Activated naive CD4-positive, alpha-beta T cell treated with anti-CD3 and anti-CD28 coated beads, Interleukin-2, amount 50 U/mL, for 24 hours (primary cell): ENCODE measurements around the gene FBXL13.
"Not testable (repeated sequence)": the region's sequence is repeated elsewhere in the genome, so short reads cannot be mapped to it uniquely, and the experiment has no call there.

ENCODE experiments used
- H3K27ac Mint-ChIP-seq: one replicate; pipeline ENCODE4 v1.8.0; 2021; ENCODE audit warnings: mild to moderate bottlenecking, mixed read lengths
- H3K27me3 Mint-ChIP-seq: one replicate; pipeline ENCODE4 v1.8.0; 2021; ENCODE audit warnings: mixed read lengths
- H3K36me3 Mint-ChIP-seq: one replicate; pipeline ENCODE4 v1.8.0; 2021; ENCODE audit warnings: mixed read lengths
- H3K4me1 Mint-ChIP-seq: one replicate; pipeline ENCODE4 v1.8.0; 2021; ENCODE audit warnings: mixed read lengths
- H3K4me3 Mint-ChIP-seq: one replicate; pipeline ENCODE4 v1.8.0; 2021; ENCODE audit warnings: mild to moderate bottlenecking, mixed read lengths
- H3K9me3 Mint-ChIP-seq: one replicate; pipeline ENCODE4 v1.8.0; 2021; ENCODE audit warnings: mixed read lengths

FBXL13 gene

DNA sequence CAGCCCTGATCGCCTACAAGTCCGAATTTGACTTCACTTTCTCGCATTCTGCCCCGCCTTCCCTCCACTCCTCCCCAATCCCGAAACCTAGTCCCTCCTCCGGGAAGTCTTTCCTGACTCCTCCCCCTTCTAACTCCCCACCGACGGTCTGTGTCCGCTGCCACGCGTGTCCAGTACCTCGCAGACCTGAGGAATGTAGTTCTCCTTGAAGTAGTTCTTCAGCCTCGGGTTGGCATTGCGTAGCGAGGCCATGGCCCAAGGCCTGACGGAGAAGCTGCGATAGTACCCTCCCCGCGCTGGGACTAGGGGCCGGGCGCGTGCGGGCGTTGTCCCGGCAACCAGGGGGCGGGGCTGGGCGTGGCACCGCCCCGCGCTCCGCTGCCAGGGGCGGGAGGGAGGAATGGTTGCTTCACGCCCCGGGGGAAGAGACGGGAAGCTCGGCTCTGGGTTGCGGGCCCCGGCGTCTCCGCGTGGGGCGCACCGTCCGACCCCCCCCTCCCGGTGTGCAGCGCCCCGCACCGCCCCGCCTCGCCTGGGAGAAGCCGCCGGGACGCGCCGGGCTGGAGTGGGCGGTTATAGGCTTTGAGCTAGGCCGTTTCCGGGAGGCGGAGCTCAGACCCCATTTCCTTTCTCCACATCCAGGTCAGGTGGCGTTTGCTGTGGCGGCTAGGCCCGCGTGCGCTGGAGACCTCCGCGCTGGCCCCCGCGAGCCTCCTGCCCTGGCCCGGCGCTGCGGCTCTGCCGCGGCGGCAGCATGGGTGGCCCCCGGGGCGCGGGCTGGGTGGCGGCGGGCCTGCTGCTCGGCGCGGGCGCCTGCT lies at the start of gene FBXL13, which contains the start of gene ARMC10:
TSS of gene FBXL13 (minus strand) at position 278 of the 818 bp plus-strand sequence.
TSS of gene ARMC10 (plus strand) at position 622 of the 818 bp plus-strand sequence. CDS start at position 755, 133 bp downstream.
- H3K9me3 Mint-ChIP-seq = no peaks in the 10 kb centered on the region
- peak within 1 kb of the TSS; percentile 98 for H3K4me3 Mint-ChIP-seq

GRCh38 chr7:103123529-103123928 lies 48.9 kb upstream of the FBXL13 start:
- no peak overlapping the region for H3K4me3 Mint-ChIP-seq
- H3K27ac Mint-ChIP-seq = no peak overlapping the region
- H3K27me3 Mint-ChIP-seq = no peaks in the 10 kb centered on the region
- peaks cover 27% of the 10 kb centered on the region for H3K36me3 Mint-ChIP-seq
- H3K4me1 Mint-ChIP-seq = peaks cover 7% of the 10 kb centered on the region
- no peaks in the 10 kb centered on the region for H3K9me3 Mint-ChIP-seq

More for the DNA sequence above, at the start of gene FBXL13, which contains the start of gene ARMC10:
- peaks cover 52% of the 10 kb centered on the region for H3K4me1 Mint-ChIP-seq
- H3K27me3 Mint-ChIP-seq = no peaks in the 10 kb centered on the region
- H3K36me3 Mint-ChIP-seq = peaks cover 6% of the 10 kb centered on the region
- H3K27ac Mint-ChIP-seq = peak within 1 kb of the TSS; percentile 97

- peaks cover 16% of the 10 kb centered on the region for H3K36me3 Mint-ChIP-seq
- H3K9me3 Mint-ChIP-seq = no peaks in the 10 kb centered on the region
- H3K4me1 Mint-ChIP-seq = no peaks in the 10 kb centered on the region
- H3K27ac Mint-ChIP-seq = no peak overlapping the region
- no peak overlapping the region for H3K4me3 Mint-ChIP-seq
- no peaks in the 10 kb centered on the region for H3K27me3 Mint-ChIP-seq
These were observed 47.0 kb upstream of the FBXL13 start for GRCh38 chr7:103121641-103122040.

DNA sequence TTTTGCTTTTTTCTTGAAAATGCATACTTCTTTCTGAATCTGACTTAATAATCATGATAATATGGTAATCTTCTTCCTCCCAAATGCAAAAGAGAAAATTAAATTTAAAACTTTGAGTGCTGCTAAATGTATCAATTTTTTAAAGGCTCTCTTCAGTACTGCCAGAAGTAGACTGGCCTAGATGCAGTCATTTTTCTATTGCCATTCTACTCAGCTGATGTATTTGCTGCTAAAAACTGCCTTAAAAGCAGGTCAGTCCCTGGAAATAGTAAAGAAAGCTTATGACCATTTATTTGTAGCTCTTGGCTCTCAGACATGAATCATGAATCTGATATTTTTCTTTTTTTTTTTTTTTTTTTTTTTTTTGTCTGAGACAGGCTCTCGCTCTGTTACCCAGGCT lies 45.8 kb upstream of the FBXL13 start:
- no peaks in the 10 kb centered on the region for H3K4me1 Mint-ChIP-seq
- peaks cover 12% of the 10 kb centered on the region for H3K36me3 Mint-ChIP-seq
- no peak overlapping the region for H3K4me3 Mint-ChIP-seq
- H3K9me3 Mint-ChIP-seq = no peaks in the 10 kb centered on the region
- no peak overlapping the region for H3K27ac Mint-ChIP-seq
- no peaks in the 10 kb centered on the region for H3K27me3 Mint-ChIP-seq

- Mint-ChIP-seq H3K36me3 (peaks cover 16% of the 10 kb centered on the region), H3K27me3 (no peaks in the 10 kb centered on the region), H3K4me1 (no peaks in the 10 kb centered on the region), H3K9me3 (no peaks in the 10 kb centered on the region), H3K4me3 (no peak overlapping the region), H3K27ac (no peak overlapping the region)
These were observed 45.2 kb upstream of the FBXL13 start for GRCh38 chr7:103119791-103120291.

- Mint-ChIP-seq H3K9me3 (no peaks in the 10 kb centered on the region), H3K27ac (no peak overlapping the region), H3K27me3 (no peaks in the 10 kb centered on the region), H3K36me3 (peaks cover 23% of the 10 kb centered on the region), H3K4me3 (no peak overlapping the region), H3K4me1 (no peaks in the 10 kb centered on the region)
These were observed 42.9 kb upstream of the FBXL13 start for GRCh38 chr7:103117465-103117864.

- Mint-ChIP-seq H3K36me3 (peaks cover 21% of the 10 kb centered on the region), H3K4me1 (no peaks in the 10 kb centered on the region), H3K4me3 (no peak overlapping the region)
These were observed 42.4 kb upstream of the FBXL13 start for GRCh38 chr7:103116991-103117390.

GRCh38 chr7:103116511-103116910 lies 41.9 kb upstream of the FBXL13 start:
- no peaks in the 10 kb centered on the region for H3K4me1 Mint-ChIP-seq
- H3K27me3 Mint-ChIP-seq = no peaks in the 10 kb centered on the region
- peaks cover 25% of the 10 kb centered on the region for H3K36me3 Mint-ChIP-seq
- H3K9me3 Mint-ChIP-seq = no peaks in the 10 kb centered on the region
- H3K27ac Mint-ChIP-seq = no peak overlapping the region
- no peak overlapping the region for H3K4me3 Mint-ChIP-seq

More at GRCh38 chr7:103116991-103117390, 42.4 kb upstream of the FBXL13 start:
- H3K27ac Mint-ChIP-seq = no peak overlapping the region
- no peaks in the 10 kb centered on the region for H3K27me3 Mint-ChIP-seq
- no peaks in the 10 kb centered on the region for H3K9me3 Mint-ChIP-seq

DNA sequence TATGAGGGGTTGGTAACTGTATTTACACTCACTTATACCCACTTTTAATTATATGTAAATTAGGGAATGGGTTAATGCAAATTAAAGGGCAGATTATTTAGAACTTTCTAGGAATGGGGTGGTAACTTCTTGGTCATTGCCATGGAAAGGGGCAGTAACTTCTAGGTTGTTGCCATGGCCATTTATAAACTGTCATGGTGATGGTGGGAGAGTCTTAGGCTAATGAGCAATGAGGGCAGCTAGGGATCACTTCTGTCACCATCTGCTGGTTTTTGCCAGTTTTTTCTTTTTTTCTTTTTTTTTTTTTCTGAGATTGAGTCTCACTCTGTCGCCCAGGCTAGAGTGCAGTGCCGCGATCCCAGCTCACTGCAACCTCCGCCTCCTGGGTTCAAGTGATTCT lies 41.2 kb upstream of the FBXL13 start:
- Mint-ChIP-seq H3K9me3 (no peaks in the 10 kb centered on the region), H3K27me3 (no peaks in the 10 kb centered on the region), H3K4me1 (no peaks in the 10 kb centered on the region), H3K36me3 (peaks cover 32% of the 10 kb centered on the region), H3K27ac (no peak overlapping the region), H3K4me3 (no peak overlapping the region)

DNA sequence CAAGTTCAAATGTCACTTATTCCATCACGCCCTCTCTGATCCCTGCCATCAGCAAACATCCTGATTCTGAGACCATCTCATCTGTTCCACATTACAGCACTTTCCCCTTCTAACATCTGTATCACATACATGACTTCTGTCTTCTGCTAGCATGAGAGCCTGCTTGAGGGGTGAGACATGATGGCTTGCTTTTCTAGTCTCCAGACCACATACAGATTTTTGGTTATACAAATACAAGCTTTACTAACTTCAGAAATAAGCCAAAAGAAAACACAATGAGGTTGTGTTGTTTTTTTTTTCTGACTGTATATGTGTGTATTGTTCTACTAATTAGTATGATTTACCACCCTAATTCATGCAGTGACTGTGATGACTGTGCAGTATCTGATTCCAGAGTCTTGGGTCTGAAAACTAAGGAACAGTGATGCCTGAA lies 40.0 kb upstream of the FBXL13 start:
- Mint-ChIP-seq H3K9me3 (peaks cover 2% of the 10 kb centered on the region), H3K4me3 (no peak overlapping the region), H3K27me3 (no peaks in the 10 kb centered on the region), H3K36me3 (peaks cover 37% of the 10 kb centered on the region), H3K27ac (peak overlapping the region; percentile 2), H3K4me1 (peaks cover under 1% of the 10 kb centered on the region)

GRCh38 chr7:103113164-103113563 lies 38.6 kb upstream of the FBXL13 start:
- Mint-ChIP-seq H3K36me3 (peaks cover 44% of the 10 kb centered on the region), H3K4me1 (peaks cover 8% of the 10 kb centered on the region), H3K9me3 (peaks cover 10% of the 10 kb centered on the region), H3K27ac (no peak overlapping the region), H3K4me3 (no peak overlapping the region), H3K27me3 (no peaks in the 10 kb centered on the region)

DNA sequence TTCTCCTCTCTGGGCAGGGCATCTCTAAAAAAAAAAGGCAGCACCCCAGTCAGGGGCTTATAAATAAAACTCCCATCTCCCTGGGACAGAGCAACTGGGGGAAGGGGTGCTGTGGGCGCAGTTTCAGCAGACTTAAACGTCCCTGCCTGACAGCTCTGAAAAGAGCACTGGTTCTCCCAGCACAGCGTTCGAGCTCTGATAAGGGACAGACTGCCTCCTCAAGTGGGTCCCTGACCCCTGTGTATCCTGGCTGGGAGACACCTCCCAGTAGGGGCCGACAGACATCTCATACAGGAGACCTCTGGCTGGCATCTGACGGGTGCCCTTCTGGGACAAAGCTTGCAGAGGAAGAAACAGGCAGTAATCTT lies 32.1 kb upstream of the FBXL13 start:
- not testable (repeated sequence) for H3K9me3 Mint-ChIP-seq, H3K27me3 Mint-ChIP-seq, H3K4me3 Mint-ChIP-seq, H3K27ac Mint-ChIP-seq
- peaks cover 41% of the 10 kb centered on the region for H3K36me3 Mint-ChIP-seq
- H3K4me1 Mint-ChIP-seq = peaks cover 13% of the 10 kb centered on the region

- no peaks in the 10 kb centered on the region for H3K27me3 Mint-ChIP-seq
- peaks cover 13% of the 10 kb centered on the region for H3K4me1 Mint-ChIP-seq
- H3K9me3 Mint-ChIP-seq = peaks cover 10% of the 10 kb centered on the region
- H3K36me3 Mint-ChIP-seq = peaks cover 36% of the 10 kb centered on the region
- H3K27ac Mint-ChIP-seq = peak overlapping the region; percentile 33
- no peak overlapping the region for H3K4me3 Mint-ChIP-seq
These were observed 31.6 kb upstream of the FBXL13 start for GRCh38 chr7:103106005-103106702.

DNA sequence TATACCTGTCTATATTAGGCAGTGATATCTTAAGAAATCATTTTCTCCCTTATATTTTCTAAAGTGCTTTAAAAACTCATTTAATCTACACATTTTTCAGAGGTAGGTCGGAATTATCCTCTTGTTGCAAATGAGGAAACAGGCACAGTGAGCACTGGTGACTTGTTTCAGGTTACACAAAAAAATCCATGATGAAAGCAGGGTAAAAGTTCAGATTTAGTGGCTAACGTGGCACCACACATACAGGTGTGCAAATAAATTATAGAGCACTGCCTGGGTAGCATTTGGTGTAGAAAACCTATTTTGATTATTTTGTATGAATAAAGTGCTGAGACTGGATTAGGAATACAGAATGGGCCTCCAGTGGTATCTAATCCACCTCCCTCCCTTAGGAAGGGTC lies 26.9 kb upstream of the FBXL13 start:
- H3K4me1 Mint-ChIP-seq = no peaks in the 10 kb centered on the region
- H3K27me3 Mint-ChIP-seq = no peaks in the 10 kb centered on the region
- H3K27ac Mint-ChIP-seq = no peak overlapping the region
- H3K36me3 Mint-ChIP-seq = peaks cover 10% of the 10 kb centered on the region
- no peak overlapping the region for H3K4me3 Mint-ChIP-seq
- H3K9me3 Mint-ChIP-seq = no peaks in the 10 kb centered on the region

DNA sequence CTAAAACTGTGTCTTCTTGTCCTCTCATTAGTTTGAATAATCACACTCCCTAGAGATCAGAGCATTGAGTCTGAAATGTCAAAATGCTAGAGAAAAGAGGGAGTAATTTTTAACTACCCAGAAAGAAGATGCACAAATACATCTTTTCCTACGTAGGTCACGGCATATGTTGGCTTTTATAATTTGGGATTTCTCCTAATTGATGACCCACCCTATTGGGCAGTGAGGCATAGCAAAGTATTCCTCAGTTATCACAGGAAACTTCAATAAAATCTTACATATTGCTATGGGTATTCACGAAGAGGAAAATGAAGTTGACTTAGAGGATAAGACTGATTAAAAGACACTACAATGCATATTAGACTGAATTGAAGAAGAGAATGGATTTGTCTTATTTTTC lies 25.8 kb upstream of the FBXL13 start:
- Mint-ChIP-seq H3K4me3 (no peak overlapping the region), H3K9me3 (no peaks in the 10 kb centered on the region), H3K27ac (no peak overlapping the region), H3K27me3 (no peaks in the 10 kb centered on the region), H3K36me3 (peaks cover 14% of the 10 kb centered on the region), H3K4me1 (no peaks in the 10 kb centered on the region)

DNA sequence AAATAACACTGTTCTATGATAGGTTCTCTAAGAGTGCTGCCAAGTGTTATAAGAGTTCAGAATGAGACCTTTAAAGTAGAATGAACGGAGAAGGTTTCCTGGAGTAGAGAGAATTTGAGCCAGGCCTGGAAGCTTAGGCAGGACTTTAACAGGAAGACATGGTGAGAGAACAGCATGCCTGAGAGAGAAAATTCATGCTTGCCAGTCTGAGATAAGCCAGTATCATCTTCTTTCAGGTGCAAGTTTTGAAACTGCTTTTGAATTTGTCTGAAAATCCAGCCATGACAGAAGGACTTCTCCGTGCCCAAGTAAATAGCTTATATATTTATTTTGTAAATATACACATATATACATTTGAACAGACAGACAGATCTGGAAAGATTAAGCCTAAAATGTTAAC lies 22.4 kb upstream of the FBXL13 start:
- Mint-ChIP-seq H3K4me1 (no peaks in the 10 kb centered on the region), H3K4me3 (no peak overlapping the region), H3K27me3 (no peaks in the 10 kb centered on the region), H3K36me3 (peaks cover 14% of the 10 kb centered on the region), H3K9me3 (no peaks in the 10 kb centered on the region), H3K27ac (no peak overlapping the region)
